H7 (cell line): ENCODE measurements around the gene MTSS2. TPM values are rescaled to one million over a fixed set of nuclear protein-coding genes. Genes with fewer than 3 reads are reported as not detected.

Experiments used
- DNase-seq: peaks from one replicate; pipeline ENCODE4 v3.0.0; 2012
- H3K27me3 ChIP-seq: 2 replicates; pipeline ENCODE4 v1.6.0; 2011; ENCODE audit warnings: mild to moderate bottlenecking, low read length; ENCODE audit not compliant: control insufficient read depth, insufficient read depth
- H3K36me3 ChIP-seq: replicated peaks from 2 replicates; pipeline ENCODE4 v1.5.1; 2011; ENCODE audit warnings: low read length; ENCODE audit not compliant: control insufficient read depth, insufficient read depth
- H3K4me3 ChIP-seq: 2 replicates; pipeline ENCODE4 v1.5.1; 2011; ENCODE audit warnings: low read depth, mild to moderate bottlenecking, control low read depth, low read length, moderate library complexity; ENCODE audit not compliant: insufficient read depth
- total RNA-seq: library from RNA; depleted of rRNA; stranded (reverse); fragments of >200 nt; shearing (Covaris generic); gene quantifications from 2 replicates; pipeline ENCODE4 v1.2.3, GENCODE V29; 2014

Gene MTSS2
- total RNA-seq, 1 experiment from 2014 or later = 44.8 TPM

- no peaks in the 10 kb centered on the region for H3K27me3 ChIP-seq
- H3K4me3 ChIP-seq = no peak overlapping the region
- no peaks in the 10 kb centered on the region; the same call in 1 of the 2 replicates for H3K36me3 ChIP-seq
- DNase-seq = no peak
Observed at GRCh38 chr16:70698901-70699300, 13.0 kb upstream of the MTSS2 start.

DNA sequence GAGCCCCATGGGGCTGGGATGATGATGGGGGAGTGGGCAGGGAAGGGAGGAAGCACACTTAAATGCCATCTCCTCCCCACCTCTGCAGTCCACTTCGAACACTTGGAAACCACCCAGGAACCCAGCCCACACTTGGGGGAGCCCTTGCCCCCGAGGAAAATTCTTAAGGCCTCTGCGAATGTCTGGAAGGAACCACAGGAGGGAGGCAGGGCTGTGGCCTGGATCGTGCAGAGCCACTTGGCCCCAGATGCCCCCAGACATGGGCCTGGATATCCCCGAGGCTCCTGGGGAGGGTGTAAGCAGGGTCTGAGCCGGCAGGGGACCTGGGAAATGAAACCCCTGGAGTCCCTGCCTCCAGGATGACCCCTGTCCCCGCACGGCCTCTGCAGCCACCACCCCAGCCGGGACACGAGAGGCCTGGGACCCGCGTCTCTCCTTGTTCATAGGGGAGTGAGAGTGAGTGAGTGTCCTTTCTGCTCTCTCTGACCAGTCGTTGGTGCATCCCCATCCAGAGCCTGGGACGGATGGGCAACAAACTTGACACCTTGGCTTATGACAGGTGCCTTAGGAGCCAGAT lies 11.8 kb upstream of the MTSS2 start:
- no peak overlapping the region for H3K4me3 ChIP-seq
- DNase-seq = no peak
- H3K27me3 ChIP-seq = no peaks in the 10 kb centered on the region
- no peaks in the 10 kb centered on the region; the same call in 1 of the 2 replicates for H3K36me3 ChIP-seq

- no peaks in the 10 kb centered on the region for H3K27me3 ChIP-seq
- no peak for DNase-seq
- no peaks in the 10 kb centered on the region; the same call in 1 of the 2 replicates for H3K36me3 ChIP-seq
- H3K4me3 ChIP-seq = no peak overlapping the region
Observed at GRCh38 chr16:70696952-70697593, 11.2 kb upstream of the MTSS2 start.

DNA sequence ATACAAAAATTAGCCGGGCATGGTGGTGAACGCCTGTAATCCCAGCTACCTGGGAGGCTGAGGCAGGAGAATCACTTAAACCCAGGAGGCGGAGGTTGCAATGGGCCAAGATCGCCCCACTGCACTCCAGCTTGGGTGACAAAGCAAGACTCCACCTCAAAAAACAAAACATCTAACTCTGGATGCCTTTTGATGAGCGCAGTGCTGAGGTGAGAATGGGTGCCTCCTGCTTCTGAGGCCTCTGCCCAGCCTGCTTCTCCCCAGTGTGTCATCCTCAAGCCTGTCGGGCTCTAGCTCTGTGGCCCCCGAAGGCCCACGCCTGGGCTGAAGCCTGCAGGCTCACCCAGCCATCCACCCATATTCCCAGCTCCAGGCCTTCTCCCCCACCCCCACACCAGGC lies 10.5 kb upstream of the MTSS2 start:
- H3K27me3 ChIP-seq = no peaks in the 10 kb centered on the region

GRCh38 chr16:70695331-70696070 lies 9.6 kb upstream of the MTSS2 start:
- no peaks in the 10 kb centered on the region; the same call in 1 of the 2 replicates for H3K36me3 ChIP-seq
- no peak overlapping the region for H3K4me3 ChIP-seq
- peak; percentile 76 for DNase-seq
- no peaks in the 10 kb centered on the region for H3K27me3 ChIP-seq

More for the DNA sequence above, 10.5 kb upstream of the MTSS2 start:
- DNase-seq = no peak
- Histone ChIP-seq H3K36me3 (no peaks in the 10 kb centered on the region; the same call in 1 of the 2 replicates), H3K4me3 (no peak overlapping the region)

GRCh38 chr16:70694868-70695218 lies 9.0 kb upstream of the MTSS2 start:
- H3K36me3 ChIP-seq = no peaks in the 10 kb centered on the region; the same call in none of the 2 replicates
- no peak for DNase-seq
- no peaks in the 10 kb centered on the region for H3K27me3 ChIP-seq
- H3K4me3 ChIP-seq = no peak overlapping the region

DNA sequence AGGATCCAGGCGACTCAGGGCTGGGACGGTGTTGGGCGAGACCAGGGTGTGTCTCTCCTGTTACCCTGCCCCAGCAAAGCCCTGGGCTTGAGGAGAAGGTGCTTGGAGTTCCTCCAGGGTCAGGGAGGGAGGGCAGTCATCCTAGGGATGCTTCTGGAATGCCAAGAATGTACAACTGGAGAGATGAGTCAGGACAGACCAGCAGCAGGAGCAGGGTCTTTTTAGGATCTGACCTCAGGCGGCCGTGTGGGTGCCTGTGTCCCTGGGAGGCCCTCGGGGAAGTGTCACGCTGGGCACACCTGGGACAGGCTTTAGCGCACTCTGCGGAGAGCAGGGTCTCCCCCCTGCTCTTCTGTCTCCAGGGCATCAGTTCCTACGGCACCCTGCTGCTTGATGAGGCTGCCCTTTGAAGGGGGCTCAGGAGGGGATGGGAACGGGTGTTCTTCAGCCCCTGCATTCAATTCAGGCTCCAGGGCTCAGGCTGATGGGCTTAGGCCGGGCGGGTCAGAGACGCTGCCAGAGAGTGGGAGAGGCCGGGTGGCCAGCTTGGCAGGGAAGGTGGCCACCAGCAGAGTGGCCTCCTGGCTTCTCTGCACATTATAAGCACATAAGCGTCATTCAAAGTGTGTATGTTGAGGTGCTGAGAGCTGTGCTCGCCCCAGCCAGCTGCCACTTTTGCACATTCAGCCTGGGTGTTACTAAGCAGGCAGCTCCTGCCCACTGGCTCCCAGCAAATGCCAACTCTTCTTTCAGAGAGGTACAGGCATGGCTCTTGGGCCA lies 8.4 kb upstream of the MTSS2 start:
- no peak overlapping the region for H3K4me3 ChIP-seq
- H3K27me3 ChIP-seq = no peaks in the 10 kb centered on the region
- H3K36me3 ChIP-seq = no peaks in the 10 kb centered on the region; the same call in none of the 2 replicates
- DNase-seq = peak; percentile 91

DNA sequence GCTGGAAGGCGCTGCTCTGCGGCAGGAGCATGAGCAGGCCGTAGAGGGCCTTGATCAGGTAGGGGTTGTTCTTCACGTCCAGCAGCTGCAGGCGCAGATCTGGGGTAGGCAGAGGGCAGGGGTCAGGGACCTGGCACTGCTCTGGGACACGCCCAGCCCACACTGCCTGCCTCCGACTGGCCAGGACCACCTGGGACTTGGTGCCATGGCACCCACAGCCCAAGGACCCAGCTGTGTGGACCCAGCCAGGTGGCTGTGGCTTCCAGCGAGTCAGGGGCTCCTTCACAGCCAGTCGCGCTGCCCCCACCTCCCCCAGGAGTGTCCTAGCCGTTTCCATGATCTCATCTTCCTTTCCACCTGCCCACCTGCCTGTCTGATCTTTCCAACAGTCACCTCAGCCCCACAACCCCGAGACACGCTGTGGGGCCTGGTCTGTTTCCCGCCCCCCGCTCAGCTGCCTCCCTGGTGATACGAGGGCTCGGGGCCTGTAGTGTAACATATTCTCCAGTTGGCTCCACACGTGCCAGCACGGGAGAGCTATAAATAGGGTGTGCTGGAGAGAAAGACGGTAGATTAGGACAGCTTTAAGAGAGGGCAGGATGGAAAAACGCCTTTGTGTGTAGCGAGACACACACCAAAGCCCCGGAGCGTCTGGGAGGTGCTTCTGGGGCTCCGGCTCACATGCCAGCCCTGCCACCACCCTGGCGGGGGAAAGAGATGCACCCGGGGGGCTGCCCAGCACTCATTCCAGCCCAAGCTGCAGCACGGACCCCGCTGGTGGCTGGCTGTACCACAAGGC lies 7.2 kb upstream of the MTSS2 start:
- H3K27me3 ChIP-seq = no peaks in the 10 kb centered on the region
- H3K4me3 ChIP-seq = no peak overlapping the region
- DNase-seq = no peak
- H3K36me3 ChIP-seq = no peaks in the 10 kb centered on the region; the same call in none of the 2 replicates

DNA sequence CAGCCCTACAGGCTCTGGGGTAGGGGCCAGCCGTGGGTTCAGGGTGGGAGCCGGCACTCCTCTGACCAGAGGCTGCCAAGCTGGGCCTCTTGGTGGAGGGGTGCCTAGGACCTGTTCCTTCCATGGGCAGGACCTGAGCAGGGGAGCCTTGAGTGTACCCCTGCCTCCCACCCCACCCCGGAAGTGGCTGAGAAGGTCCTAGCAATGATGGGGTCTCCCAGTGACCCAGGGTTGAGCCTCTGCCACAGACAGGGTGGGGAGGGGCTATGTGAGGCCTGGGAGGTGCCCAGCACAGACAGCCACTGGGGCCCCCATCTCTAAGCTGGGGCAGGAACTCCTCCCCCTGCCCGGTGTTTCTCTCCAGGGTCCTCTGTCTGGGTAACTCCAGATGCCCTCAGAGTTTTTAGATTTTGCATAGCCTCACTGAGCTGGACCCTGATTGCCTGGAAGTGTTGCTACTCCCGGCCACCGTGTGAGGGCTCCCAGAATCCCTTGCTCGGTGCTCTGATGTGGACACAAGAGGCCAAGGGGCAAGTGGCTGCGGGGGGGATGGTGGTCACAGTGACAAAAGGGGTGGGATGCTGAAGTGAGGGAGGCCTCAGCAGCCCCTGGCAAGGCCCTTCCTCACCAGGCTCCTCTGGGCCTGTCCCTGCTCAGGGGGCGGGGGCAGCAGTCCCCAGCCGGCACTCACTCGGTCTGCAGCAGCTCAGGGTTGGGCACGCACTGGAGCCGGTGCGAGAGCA lies 6.4 kb upstream of the MTSS2 start:
- DNase-seq = no peak

GRCh38 chr16:70691223-70692129 lies 5.6 kb upstream of the MTSS2 start:
- Histone ChIP-seq H3K4me3 (no peak overlapping the region), H3K36me3 (no peaks in the 10 kb centered on the region; the same call in none of the 2 replicates), H3K27me3 (0 out of 2 replicates have a peak, but pooled peaks cover under 1% of the 10 kb centered on the region)
- no peak for DNase-seq

More for the DNA sequence above, 6.4 kb upstream of the MTSS2 start:
- no peaks in the 10 kb centered on the region for H3K27me3 ChIP-seq
- no peaks in the 10 kb centered on the region; the same call in none of the 2 replicates for H3K36me3 ChIP-seq
- no peak overlapping the region for H3K4me3 ChIP-seq

DNA sequence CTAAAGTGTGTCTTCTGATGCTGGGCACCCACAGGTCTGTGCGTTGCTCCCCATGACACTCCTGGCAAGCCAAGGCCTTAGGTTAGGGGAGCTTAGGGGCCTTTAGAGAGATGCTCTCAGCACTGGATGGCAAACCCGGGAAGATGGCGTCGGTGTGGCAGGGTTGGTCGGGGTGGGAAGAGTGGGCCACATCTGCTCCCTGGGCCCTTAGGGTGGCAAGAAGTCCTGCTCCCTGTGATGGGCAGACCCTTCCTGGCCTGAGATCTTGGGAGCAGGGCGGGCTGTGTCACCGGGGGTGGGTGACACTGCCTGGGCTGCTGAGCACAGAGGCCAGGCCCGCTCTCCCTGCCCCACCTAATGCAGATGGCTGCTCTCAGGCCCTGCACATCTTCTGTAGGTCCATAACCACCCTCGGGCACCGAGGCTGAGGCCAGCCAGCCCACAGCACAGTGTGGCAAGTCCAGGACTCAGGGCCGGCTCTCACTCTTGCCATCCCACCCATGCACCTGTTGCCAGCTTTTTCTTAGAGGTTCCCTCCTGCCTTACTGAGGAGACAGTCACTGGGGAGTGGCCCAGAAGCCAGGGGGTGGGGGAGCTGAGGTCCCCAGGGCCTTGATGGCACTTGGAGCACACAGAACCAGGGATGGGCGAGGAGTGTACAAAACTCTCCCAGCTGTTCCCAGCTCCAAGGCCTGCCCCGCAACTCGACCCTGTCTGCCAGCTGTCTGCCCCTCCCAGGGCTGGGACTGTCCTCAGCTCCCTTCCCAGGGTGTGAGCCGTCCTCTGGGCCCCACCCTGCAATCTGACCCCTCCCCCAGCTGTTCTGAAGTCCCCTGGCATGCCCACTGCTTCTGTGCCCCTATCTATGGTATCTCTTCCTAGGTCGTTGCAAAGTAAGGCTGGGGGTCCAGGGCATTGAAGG lies 4.4 kb upstream of the MTSS2 start:
- Histone ChIP-seq H3K36me3 (no peaks in the 10 kb centered on the region; the same call in none of the 2 replicates), H3K27me3 (0 out of 2 replicates have a peak, but pooled peaks cover 2% of the 10 kb centered on the region), H3K4me3 (no peak overlapping the region)
- DNase-seq = no peak
